OCI-M2 (cell line): Measurements from ENCODE around the gene LIMA1.
"Not testable (repeated sequence)": the region's sequence is repeated elsewhere in the genome, so short reads cannot be mapped to it uniquely, and the experiment has no call there.

Experiments
- DNase-seq: peaks from one replicate; lab custom pipeline; 2025; ENCODE audit not compliant: unreplicated experiment; lab: John Stamatoyannopoulos, UW

LIMA1 gene

DNA sequence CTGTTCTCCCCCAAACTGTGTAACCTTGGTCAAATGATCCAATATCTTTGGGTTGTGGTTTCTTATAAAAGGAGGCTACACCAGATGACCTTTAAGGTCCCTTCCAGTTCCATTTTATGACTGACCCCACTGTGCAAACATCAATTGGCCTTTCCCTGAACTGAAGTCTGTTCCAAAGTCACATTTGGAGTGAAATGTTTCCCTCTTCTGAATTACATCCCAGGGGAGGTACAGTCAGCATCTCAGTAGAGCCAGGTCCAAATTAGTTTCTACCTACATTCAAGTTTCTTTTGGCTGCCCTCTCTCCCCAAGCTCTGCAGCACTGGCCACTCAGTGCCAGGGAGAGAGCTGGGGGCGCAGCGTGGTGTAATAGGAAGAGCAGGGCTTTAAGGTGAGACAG, 34.4 kb downstream of the LIMA1 start:
- no peak for DNase-seq

DNA sequence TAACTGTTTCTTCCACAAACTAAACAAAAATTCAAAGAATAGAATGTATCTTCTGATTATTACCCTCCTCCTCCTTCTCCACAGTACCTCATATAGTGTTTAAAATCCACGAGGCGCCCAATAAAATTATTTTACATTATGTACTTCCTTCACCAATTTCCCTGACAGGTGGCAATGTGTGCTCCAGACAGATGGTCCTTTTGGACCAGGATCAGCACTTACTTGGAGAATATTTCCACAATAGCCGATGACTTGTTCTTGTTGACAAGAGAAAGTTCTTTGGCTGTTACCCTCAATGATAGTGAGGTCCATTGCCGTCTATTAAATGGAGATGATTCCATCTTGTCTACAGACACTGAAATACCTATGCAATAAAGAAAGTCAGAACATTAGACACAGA, 34.9 kb downstream of the LIMA1 start:
- DNase-seq = no peak

DNA sequence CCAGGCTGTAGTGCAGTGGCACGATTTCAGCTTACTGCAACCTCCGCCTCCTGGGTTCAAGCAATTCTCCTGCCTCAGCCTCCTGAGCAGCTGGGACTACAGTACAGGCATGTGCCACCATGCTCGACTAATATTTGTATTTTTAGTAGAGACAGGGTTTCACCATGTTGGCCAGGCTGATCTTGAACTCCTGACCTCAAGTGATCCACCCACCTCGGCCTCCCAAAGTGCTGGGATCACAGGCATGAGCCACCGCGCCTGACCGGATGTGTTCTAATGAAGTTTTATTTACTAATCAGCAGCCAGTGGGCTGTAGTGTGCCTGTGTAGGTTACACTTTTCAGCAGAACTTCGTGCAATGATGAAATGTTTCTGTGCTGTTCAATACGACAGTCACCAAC, 35.7 kb downstream of the LIMA1 start:
- DNase-seq = not testable (repeated sequence)

DNA sequence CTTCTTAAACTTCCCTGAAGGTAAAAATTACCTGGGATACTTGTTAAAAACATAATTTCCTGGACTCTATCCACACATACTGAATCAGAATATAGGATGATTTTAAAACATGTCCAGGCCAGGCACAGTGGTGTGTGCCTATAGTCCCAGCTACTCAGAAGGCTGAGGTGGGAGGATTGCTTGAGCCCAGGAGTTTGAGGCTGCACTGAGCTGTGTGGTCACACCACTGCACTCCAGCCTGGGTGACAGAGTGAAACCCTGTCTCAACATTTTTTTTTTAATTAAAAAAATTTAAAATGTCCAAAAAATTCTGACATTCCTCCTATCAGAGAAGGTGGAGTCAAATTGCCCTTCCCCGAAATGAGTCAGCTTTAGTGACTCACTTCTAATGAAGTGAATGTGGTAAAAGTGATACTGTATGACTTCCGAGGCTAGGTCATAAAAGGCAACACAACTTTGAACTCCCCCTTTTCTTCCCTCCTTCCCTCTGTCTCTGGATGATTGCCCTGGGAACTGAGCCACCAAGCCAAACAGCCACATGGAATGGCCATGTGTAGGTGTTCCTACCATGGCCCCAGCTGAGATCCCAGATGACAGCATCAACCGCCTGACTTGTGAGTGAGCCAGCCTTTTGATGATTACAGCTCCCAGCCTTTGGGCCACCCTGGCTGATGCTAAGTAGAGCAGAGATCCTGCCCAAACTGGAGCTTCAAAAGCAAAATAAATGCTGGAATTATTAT, 36.3 kb downstream of the LIMA1 start:
- no peak for DNase-seq

- DNase-seq = no peak
Measured at GRCh38 chr12:50246197-50246865, 37.0 kb downstream of the LIMA1 start.

GRCh38 chr12:50243507-50243906, 39.8 kb downstream of the LIMA1 start:
- no peak for DNase-seq

DNA sequence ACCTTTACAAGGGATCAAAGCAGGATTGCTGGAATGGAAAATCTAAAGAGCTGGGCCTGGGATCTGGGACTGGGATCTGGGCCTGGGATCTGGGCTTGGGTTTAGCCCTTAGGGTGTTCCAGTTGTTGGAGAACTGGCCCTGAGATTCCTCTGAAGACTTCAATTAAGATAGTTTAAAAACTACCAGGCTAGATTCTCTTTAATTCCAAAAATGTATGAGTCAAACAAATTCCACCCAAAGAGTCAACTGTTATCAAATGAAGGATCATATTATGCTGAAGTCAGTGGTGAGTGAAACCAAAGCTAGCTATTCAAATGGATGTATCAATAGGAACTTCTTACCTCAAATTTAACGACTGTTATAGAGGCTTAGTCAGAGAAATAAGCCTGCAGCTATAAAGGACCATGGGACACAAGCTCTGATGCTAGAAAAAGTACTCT, 40.5 kb downstream of the LIMA1 start:
- no peak for DNase-seq

- DNase-seq = no peak
Measured at GRCh38 chr12:50241178-50241577, 42.1 kb downstream of the LIMA1 start.

GRCh38 chr12:50240792-50241114, 42.6 kb downstream of the LIMA1 start:
- no peak for DNase-seq

GRCh38 chr12:50240096-50240791, 43.1 kb downstream of the LIMA1 start:
- DNase-seq = no peak

DNA sequence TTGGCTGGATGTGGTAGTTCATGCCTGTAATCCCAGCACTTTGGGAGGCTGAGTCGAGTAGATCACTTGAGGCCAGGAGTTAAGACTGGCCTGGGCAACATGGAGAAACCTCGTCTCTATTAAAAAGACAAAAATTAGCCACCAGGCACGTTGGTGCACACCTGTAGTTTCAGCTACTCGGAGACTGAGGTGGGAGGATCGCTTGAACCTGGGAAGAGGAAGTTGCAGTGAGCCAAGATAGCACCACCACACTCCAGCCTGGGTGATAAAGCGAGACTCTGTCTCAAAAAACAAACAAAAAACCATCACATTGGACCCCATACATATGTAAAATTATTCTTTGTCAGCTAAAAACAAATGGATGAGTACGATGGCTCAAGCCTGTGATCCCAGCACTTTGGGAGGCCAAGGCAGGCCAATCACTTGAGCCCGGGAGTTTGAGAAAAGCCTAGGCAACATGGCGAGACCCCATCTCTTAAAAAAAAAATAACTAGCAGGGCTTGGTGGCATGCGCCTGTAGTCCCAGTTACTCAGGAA, 43.9 kb downstream of the LIMA1 start:
- no peak for DNase-seq

DNA sequence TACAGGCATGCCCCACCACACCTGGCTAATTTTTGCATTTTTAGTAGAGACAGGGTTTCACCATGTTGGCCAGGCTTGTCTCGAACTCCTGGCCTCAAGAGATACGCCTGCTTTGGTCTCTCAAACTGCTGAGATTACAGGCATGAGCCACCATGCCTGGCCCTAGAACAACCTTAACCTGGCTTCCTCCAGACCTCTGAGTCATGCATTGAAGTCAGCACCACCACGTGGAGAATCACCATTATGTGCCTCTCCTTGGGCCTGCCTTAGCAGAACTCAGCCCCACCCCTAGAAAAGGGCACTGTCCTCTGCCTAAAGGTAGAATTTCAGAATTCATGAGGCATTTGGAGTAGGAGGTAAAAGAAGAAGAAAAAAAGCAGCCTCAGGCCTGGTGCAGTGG, 49.0 kb downstream of the LIMA1 start:
- no peak for DNase-seq

DNA sequence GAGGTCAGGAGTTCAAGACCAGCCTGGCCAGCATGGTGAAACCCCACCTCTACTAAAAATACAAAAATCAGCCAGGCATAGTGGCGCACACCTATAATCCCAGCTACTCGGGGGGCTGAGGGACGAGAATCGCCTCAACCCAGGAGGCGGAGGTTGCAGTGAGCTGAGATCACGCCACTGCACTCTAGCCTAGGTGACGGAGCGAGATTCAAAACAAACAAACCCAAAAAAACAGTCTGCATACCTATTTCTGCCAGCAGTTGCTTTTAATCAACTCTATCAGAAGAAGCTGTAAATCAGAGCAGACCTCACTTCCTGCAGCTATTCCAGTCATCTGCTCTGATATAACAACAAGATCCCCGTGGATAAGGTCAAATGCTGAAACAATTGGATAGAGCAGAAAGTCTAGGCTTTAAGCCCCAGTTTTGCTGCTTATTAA, 50.5 kb downstream of the LIMA1 start:
- no peak for DNase-seq

DNA sequence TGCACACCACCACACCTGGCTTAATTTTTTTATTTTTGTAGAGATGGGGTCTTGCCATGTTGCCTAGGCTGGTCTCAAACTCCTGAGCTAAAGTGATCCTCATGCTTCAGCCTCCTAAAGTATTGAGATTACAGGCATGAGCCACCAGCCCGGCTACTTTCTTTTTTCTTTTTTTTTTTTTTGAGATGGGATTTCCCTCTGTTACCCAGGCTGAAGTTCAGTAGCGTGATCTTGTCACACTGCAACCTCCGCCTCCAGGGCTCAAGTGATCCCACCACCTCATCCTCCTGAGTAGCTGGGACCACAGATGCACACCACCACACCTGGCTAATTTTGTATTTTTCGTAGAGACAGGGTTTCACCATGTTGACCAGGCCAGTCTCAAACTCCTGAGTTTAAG, 51.1 kb downstream of the LIMA1 start:
- DNase-seq = no peak

DNA sequence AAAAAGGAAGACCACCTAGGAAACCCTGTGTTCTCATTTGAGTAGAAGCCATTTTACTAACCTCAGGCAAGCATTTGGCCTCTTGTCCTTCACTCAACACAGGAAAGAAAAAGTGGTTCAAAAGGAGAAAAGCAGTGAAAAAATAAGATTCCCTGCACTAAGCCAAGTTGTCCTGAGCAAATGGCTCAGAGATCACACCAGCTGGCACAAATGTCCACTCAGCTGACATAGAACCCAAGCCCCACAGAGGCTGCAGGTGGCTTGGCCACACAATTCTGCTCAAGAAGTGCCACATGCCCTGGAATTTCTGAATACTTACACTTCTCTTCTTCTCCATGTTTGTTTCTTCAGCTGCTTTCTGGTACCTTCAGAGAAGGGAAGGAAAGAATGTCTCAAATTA, 52.0 kb downstream of the LIMA1 start:
- DNase-seq = no peak

GRCh38 chr12:50230217-50230616, 53.1 kb downstream of the LIMA1 start:
- no peak for DNase-seq

GRCh38 chr12:50224026-50224692, 59.2 kb downstream of the LIMA1 start:
- DNase-seq = no peak

DNA sequence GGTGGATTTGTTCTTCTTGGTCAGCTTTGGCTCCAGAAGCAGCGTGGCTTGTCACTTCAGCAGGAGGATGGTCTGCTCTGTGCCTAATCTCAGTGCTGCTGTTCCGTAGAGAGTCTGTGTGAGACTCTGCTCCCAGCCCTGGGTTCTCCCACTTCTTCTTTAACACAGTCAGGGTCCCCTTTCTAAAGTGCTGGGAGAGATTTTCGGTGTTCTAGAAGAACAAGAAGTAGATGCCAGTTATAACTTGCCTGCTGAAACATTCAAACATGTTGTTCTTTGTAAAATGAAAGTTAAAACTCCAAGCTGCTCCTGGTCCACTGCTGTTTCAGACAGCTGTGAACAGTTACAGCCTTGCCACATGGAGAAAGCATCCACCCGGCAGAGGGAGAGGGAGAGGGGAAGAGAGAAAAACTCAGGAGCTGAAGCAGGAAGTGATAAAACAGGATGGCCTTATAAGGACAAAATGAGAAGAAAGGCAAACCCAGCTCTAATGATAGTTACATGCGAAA, 61.0 kb downstream of the LIMA1 start:
- no peak for DNase-seq

- DNase-seq = no peak
Measured at GRCh38 chr12:50221228-50222008, 61.9 kb downstream of the LIMA1 start.

- DNase-seq = no peak
Measured at GRCh38 chr12:50220363-50220995, 62.8 kb downstream of the LIMA1 start.
